DMS53 treated with DMSO at 0.1 percent for 48 hours (cell line): ENCODE data around the gene GPR63.

Experiments used
- DNase-seq: peaks from one replicate; lab custom pipeline; 2025; ENCODE audit not compliant: unreplicated experiment; lab: John Stamatoyannopoulos, UW

GPR63 gene

GRCh38 chr6:96823743-96824142 is 13.5 kb downstream of the GPR63 start:
- DNase-seq, result no peak

- no peak for DNase-seq
Observed at GRCh38 chr6:96821034-96821433, 16.2 kb downstream of the GPR63 start.

- no peak for DNase-seq
Observed at GRCh38 chr6:96816301-96816817, 20.9 kb downstream of the GPR63 start.

- DNase-seq, result no peak
Observed at GRCh38 chr6:96814625-96815024, 22.7 kb downstream of the GPR63 start.

GRCh38 chr6:96812077-96812703 is 25.1 kb downstream of the GPR63 start:
- no peak for DNase-seq

GRCh38 chr6:96811670-96812069 is 25.6 kb downstream of the GPR63 start:
- DNase-seq, result no peak

- no peak for DNase-seq
Observed at GRCh38 chr6:96811136-96811535, 26.1 kb downstream of the GPR63 start.

GRCh38 chr6:96809119-96809518 is 28.2 kb downstream of the GPR63 start:
- DNase-seq, result no peak

- no peak for DNase-seq
Observed at GRCh38 chr6:96803106-96803481, 34.2 kb downstream of the GPR63 start.

GRCh38 chr6:96795481-96795880 is 41.8 kb downstream of the GPR63 start:
- no peak for DNase-seq

- no peak for DNase-seq
Observed at GRCh38 chr6:96794980-96795379, 42.3 kb downstream of the GPR63 start.

- no peak for DNase-seq
Observed at GRCh38 chr6:96792561-96793190, 44.6 kb downstream of the GPR63 start.

GRCh38 chr6:96789871-96790270 is 47.4 kb downstream of the GPR63 start:
- DNase-seq, result no peak

GRCh38 chr6:96787846-96788580 is 49.3 kb downstream of the GPR63 start:
- no peak for DNase-seq

GRCh38 chr6:96786336-96786735 is 50.9 kb downstream of the GPR63 start:
- no peak for DNase-seq

GRCh38 chr6:96784650-96785049 is 52.6 kb downstream of the GPR63 start:
- DNase-seq, result no peak

- no peak for DNase-seq
Observed at GRCh38 chr6:96783307-96783706, 54.0 kb downstream of the GPR63 start.

- no peak for DNase-seq
Observed at GRCh38 chr6:96781557-96781956, 55.7 kb downstream of the GPR63 start.

- DNase-seq, result no peak
Observed at GRCh38 chr6:96777113-96777512, 60.2 kb downstream of the GPR63 start.

- DNase-seq, result no peak
Observed at GRCh38 chr6:96775727-96776400, 61.4 kb downstream of the GPR63 start.

GRCh38 chr6:96766769-96767168 is 70.5 kb downstream of the GPR63 start:
- DNase-seq, result no peak

GRCh38 chr6:96762599-96762998 is 74.7 kb downstream of the GPR63 start:
- DNase-seq, result no peak
